Sigmoid colon (tissue), 7 donors: ENCODE measurements around the gene APBB2. TPM values are rescaled to one million over a fixed set of nuclear protein-coding genes. Genes with fewer than 3 reads are reported as not detected.

Experiments
- DNase-seq: peaks from one replicate; pipeline ENCODE4 v3.0.0-alpha.2; 2019
- H3K27ac ChIP-seq, 4 donors: fragments of 200-600 bp; sonication (generic); one replicate each; pipeline ENCODE4 v1.5.1; 2016 to 2019; ENCODE audit warnings: mild to moderate bottlenecking in 1 of 4
- H3K27me3 ChIP-seq, 3 donors: fragments of 200-600 bp; sonication (generic); one replicate each; pipeline ENCODE4 v1.5.1; 2019; ENCODE audit warnings: mild to moderate bottlenecking in 1 of 3
- H3K36me3 ChIP-seq, 4 donors: fragments of 200-600 bp; sonication (generic); one replicate each; pipeline ENCODE4 v1.5.1; 2016 to 2019
- H3K4me1 ChIP-seq, 4 donors: fragments of 200-600 bp; sonication (generic); one replicate each; pipeline ENCODE4 v1.5.1; 2017 to 2019
- H3K4me3 ChIP-seq, 4 donors: fragments of 200-600 bp; sonication (generic); one replicate each; pipeline ENCODE4 v1.5.1; 2017 to 2019; ENCODE audit warnings: mild to moderate bottlenecking in 2 of 4, moderate library complexity in 1 of 4
- H3K9me3 ChIP-seq, 4 donors: fragments of 200-600 bp in 3 of 4; sonication (generic) in 3 of 4; one replicate each; pipeline versions ENCODE4 v1.5.1 to v1.6.1; 2013 to 2019
- EP300 ChIP-seq, 4 donors: sonication (generic); formaldehyde crosslinking; IDR thresholded peaks; one replicate each; pipeline ENCODE4 v1.6.1; 2017; ENCODE audit warnings: antibody characterized with exemption in 4 of 4
- POLR2A ChIP-seq, 2 donors: fragments of 450-650 bp; IDR thresholded peaks; one replicate each; pipeline ENCODE4 v1.6.1; 2016; ENCODE audit warnings: antibody characterized with exemption in 2 of 2, mild to moderate bottlenecking in 2 of 2, moderate library complexity in 2 of 2
- POLR2AphosphoS5 ChIP-seq, 4 donors: sonication (generic); formaldehyde crosslinking; IDR thresholded peaks; one replicate each; pipeline ENCODE4 v1.6.1; 2017; ENCODE audit warnings: antibody characterized with exemption in 4 of 4
- WGBS, 2 donors: extraction: QIAGEN DNeasy Blood & Tissue Kit; methylation state at CpG; one replicate each; pipeline ENCODE4 v1.1.7; 2013; 5-methylcytosine and 5-hydroxymethylcytosine counted together
- intact Hi-C: fragments of 100-400 bp; cut with DNase I; formaldehyde crosslinking; loops from one replicate; pipeline ENCODE4 v1.15.1; 2023
- polyA plus RNA-seq, 3 donors: library from polyadenylated mRNA; stranded (reverse); fragments of 200-250 nt; gene quantifications; one replicate each; pipeline ENCODE4 v1.2.3, GENCODE V29; 2013
- total RNA-seq, 4 donors: library from RNA; depleted of rRNA; stranded (reverse); fragments of >200 nt; gene quantifications; one replicate each; pipeline ENCODE4 v1.1.0, GENCODE V29; 2016
- TF ChIP-seq, protein P1 (sequence below), 4 experiments: fragments of 450-650 bp in 3 of 4; fragments of 200-600 bp in 1 of 4; IDR thresholded peaks; one replicate each; pipeline ENCODE4 v1.5.1; 2016 to 2019; ENCODE audit warnings: antibody characterized with exemption in 4 of 4, mild to moderate bottlenecking in 3 of 4, moderate library complexity in 2 of 4
- donor health status: healthy with polysubstance abuse.
- donor health status: Bipolar disorder and iron deficiency.
- donor health status: healthy.

Gene APBB2
- total and polyA plus RNA-seq, 7 donors, result 7.8 to 108 (median 69.1) TPM

- H3K27me3 ChIP-seq, result no peaks in the 10 kb centered on the region
- no peak overlapping the region for H3K27ac ChIP-seq
- WGBS, 2 donors, result 91 to 95% methylated on average over 5 of the region's 5 CpGs
- H3K4me3 ChIP-seq, result no peak overlapping the region
- H3K36me3 ChIP-seq, result peaks cover 0 to 13% (median 4%) of the 10 kb centered on the region in 4 donors
- peaks cover 0 to 34% (median 32%) of the 10 kb centered on the region in 4 donors for H3K4me1 ChIP-seq
- DNase-seq, result no peak
- H3K9me3 ChIP-seq, result no peaks in the 10 kb centered on the region
- intact Hi-C loops, result no loop called here
- TF ChIP-seq POLR2AphosphoS5 (IDR thresholded peaks at IDR 0.05), result no peak
- TF ChIP-seq, protein P1, sequence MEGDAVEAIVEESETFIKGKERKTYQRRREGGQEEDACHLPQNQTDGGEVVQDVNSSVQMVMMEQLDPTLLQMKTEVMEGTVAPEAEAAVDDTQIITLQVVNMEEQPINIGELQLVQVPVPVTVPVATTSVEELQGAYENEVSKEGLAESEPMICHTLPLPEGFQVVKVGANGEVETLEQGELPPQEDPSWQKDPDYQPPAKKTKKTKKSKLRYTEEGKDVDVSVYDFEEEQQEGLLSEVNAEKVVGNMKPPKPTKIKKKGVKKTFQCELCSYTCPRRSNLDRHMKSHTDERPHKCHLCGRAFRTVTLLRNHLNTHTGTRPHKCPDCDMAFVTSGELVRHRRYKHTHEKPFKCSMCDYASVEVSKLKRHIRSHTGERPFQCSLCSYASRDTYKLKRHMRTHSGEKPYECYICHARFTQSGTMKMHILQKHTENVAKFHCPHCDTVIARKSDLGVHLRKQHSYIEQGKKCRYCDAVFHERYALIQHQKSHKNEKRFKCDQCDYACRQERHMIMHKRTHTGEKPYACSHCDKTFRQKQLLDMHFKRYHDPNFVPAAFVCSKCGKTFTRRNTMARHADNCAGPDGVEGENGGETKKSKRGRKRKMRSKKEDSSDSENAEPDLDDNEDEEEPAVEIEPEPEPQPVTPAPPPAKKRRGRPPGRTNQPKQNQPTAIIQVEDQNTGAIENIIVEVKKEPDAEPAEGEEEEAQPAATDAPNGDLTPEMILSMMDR (IDR thresholded peaks at IDR 0.05), result no peak
- no peak for TF ChIP-seq EP300 (IDR thresholded peaks at IDR 0.05)
- no peak for TF ChIP-seq POLR2A (IDR thresholded peaks at IDR 0.05)
Measured at GRCh38 chr4:40938337-40938736, 276.0 kb downstream of the APBB2 start.

DNA sequence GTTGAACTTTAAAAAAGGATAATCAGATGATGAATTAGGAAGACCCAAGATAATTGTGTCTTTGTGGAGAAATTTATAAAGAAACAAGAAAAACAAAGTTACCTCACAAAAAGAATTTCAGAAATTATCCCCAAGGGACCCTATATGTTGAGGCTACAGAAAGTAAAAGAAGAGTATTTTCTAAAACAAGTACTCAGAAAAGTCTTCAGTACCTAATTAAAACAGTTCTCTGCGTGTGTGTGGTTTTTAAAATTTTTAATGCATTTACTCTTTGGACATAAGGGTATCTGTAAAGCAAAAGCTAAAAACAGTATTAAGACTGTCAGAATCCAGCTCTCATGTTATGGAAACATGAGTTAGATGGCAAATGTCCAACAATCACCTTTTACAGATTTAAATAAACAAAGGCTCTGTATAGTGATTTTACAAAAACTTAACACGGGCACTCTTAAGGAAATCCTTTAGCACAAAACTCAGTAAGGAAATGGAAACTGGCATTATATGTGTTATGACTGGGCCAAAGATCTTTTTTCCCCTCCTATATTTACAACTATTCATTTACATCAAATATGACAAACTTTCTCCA lies 277.1 kb downstream of the APBB2 start:
- Histone ChIP-seq H3K9me3 (no peaks in the 10 kb centered on the region), H3K27me3 (no peaks in the 10 kb centered on the region), H3K4me3 (no peak overlapping the region), H3K4me1 (peaks cover 0 to 31% (median 26%) of the 10 kb centered on the region in 4 donors), H3K27ac (no peak overlapping the region), H3K36me3 (peaks cover 0 to 13% (median 4%) of the 10 kb centered on the region in 4 donors)
- WGBS, 2 donors, result 65 to 70% methylated on average over 2 of the region's 2 CpGs
- intact Hi-C loops, result no loop called here
- TF ChIP-seq EP300 (IDR thresholded peaks at IDR 0.05) (no peak), POLR2A (IDR thresholded peaks at IDR 0.05) (no peak), POLR2AphosphoS5 (IDR thresholded peaks at IDR 0.05) (no peak)
- TF ChIP-seq, protein P1 (IDR thresholded peaks at IDR 0.05), result no peak
- no peak for DNase-seq

- intact Hi-C loops, result no loop called here
- Histone ChIP-seq H3K9me3 (no peaks in the 10 kb centered on the region), H3K27me3 (no peaks in the 10 kb centered on the region), H3K36me3 (peaks cover 0 to 13% (median 5%) of the 10 kb centered on the region in 4 donors), H3K27ac (no peak overlapping the region), H3K4me1 (peaks cover 0 to 10% (median 3%) of the 10 kb centered on the region in 4 donors), H3K4me3 (no peak overlapping the region)
- no peak for DNase-seq
- 85% methylated on average over 4 of the region's 4 CpGs for WGBS, 2 donors
- TF ChIP-seq EP300 (IDR thresholded peaks at IDR 0.05), result no peak
- TF ChIP-seq, protein P1 (IDR thresholded peaks at IDR 0.05), result no peak
Measured at GRCh38 chr4:40934676-40935075, 279.7 kb downstream of the APBB2 start.

DNA sequence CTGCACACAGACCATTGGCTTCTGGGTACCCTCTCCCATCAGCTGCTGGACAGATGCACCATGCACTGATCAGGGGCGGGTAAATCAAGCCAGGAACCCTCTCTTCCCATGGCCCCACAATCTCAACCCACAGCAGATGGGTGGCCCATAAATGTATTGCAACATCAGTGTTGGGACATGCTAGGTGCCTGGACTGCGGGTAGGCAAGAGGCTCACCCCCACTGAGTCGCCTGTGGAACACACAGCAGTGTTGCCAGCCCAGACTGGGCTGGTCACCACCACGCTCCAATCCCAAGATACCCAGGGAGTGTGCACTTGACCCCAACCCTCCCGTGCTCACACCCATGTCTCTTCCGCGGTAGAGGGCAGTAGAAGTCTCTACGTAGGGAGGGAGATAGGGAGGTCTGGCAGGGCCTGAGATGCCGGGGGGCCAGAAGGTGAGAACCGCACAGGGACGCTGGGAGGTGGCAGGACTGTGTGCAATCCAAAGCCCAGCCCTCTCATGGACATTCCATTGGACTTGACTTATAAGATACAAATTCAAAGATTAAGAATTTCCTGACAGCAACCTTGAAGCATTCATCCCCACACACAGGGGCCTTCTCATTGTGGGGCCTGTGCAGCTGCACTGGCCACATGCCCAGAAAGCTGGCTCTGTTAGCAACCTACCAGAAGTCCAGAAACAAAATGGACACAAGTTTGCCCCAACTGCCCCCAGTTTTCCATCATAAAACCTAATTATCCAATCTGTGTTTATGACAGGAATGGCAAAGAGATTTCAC lies 280.9 kb downstream of the APBB2 start:
- no peak overlapping the region for H3K4me3 ChIP-seq
- no peak for TF ChIP-seq POLR2AphosphoS5 (IDR thresholded peaks at IDR 0.05)
- TF ChIP-seq, protein P1 (IDR thresholded peaks at IDR 0.05), result no peak
- DNase-seq, result no peak
- H3K27me3 ChIP-seq, result no peaks in the 10 kb centered on the region
- peaks cover 0 to 7% (median 0%) of the 10 kb centered on the region in 4 donors for H3K4me1 ChIP-seq
- WGBS, 2 donors, result 94 to 96% methylated on average over 11 of the region's 11 CpGs
- intact Hi-C loops, result no loop called here
- H3K9me3 ChIP-seq, result no peaks in the 10 kb centered on the region
- H3K36me3 ChIP-seq, result peaks cover 0 to 13% (median 5%) of the 10 kb centered on the region in 4 donors
- H3K27ac ChIP-seq, result no peak overlapping the region
